Measurements from ENCODE around the gene EXOSC2. TPM values are rescaled to one million over a fixed set of nuclear protein-coding genes. Genes with fewer than 3 reads are reported as not detected.
A peak's percentile ranks its signal among the peaks of the same experiment; 100 is the strongest.

The EXOSC2 gene
- total and polyA plus RNA-seq, 11 donors, result 10.6 to 19.7 (median 13.1) TPM

- H3K9me3 ChIP-seq, result no peaks in the 10 kb centered on the region
- H3K36me3 ChIP-seq, result no peaks in the 10 kb centered on the region
- intact Hi-C loops (cut with DNase I), result loop anchor here in 1 of 10 donors (10.0 kb wide), 1 partner anchor 176 kb away; no protein-coding TSS in a partner anchor
- 1% methylated on average over 29 to 82 of the region's 82 CpGs for WGBS, 4 donors
- no peak for TF ChIP-seq POLR2A (IDR thresholded peaks at IDR 0.05)
- TF ChIP-seq CTCF (IDR thresholded peaks at IDR 0.05), result no peak
- no peak for DNase-seq
- peaks cover 75 to 100% (median 94%) of the 10 kb centered on the region in 9 donors for H3K27me3 ChIP-seq
- no peak for ATAC-seq
- peaks cover 2 to 66% (median 41%) of the 10 kb centered on the region in 12 donors for H3K4me1 ChIP-seq
- H3K4me3 ChIP-seq, result peak overlapping the region; percentile 13 to 53 (median 40)
- H3K27ac ChIP-seq, result no peak overlapping the region
Measured at GRCh38 chr9:130660683-130661450, 32.7 kb upstream of the EXOSC2 start.

- no peak overlapping the region for H3K27ac ChIP-seq
- WGBS, 4 donors, result 3 to 5% (median 4%) methylated on average over 15 to 47 of the region's 47 CpGs
- ATAC-seq, result peak in 1 of 4 donors; percentile 17
- TF ChIP-seq POLR2A (IDR thresholded peaks at IDR 0.05) (no peak), CTCF (IDR thresholded peaks at IDR 0.05) (no peak)
- H3K4me3 ChIP-seq, result peak overlapping the region in 8 of 12 donors; percentile 13 to 53 (median 42)
- H3K4me1 ChIP-seq, result peaks cover 2 to 73% (median 48%) of the 10 kb centered on the region in 12 donors
- peaks cover 80 to 100% (median 99%) of the 10 kb centered on the region in 9 donors for H3K27me3 ChIP-seq
- intact Hi-C loops (cut with DNase I), result loop anchor here in 1 of 10 donors (10.0 kb wide), 1 partner anchor 177 kb away; no protein-coding TSS in a partner anchor
- DNase-seq, result no peak
- no peaks in the 10 kb centered on the region for H3K9me3 ChIP-seq
- no peaks in the 10 kb centered on the region for H3K36me3 ChIP-seq
Measured at GRCh38 chr9:130661451-130662098, 32.0 kb upstream of the EXOSC2 start.

GRCh38 chr9:130662099-130662969, 31.2 kb upstream of the EXOSC2 start:
- no peak overlapping the region for H3K27ac ChIP-seq
- no peaks in the 10 kb centered on the region for H3K36me3 ChIP-seq
- TF ChIP-seq CTCF (IDR thresholded peaks at IDR 0.05), result no peak
- no peak for TF ChIP-seq POLR2A (IDR thresholded peaks at IDR 0.05)
- intact Hi-C loops (cut with DNase I), result loop anchor here in 1 of 10 donors (10.0 kb wide), 1 partner anchor 178 kb away; no protein-coding TSS in a partner anchor
- WGBS, 4 donors, result 4 to 6% (median 5%) methylated on average over 26 to 49 of the region's 49 CpGs
- ATAC-seq, result no peak
- H3K27me3 ChIP-seq, result peaks cover 86 to 100% (median 99%) of the 10 kb centered on the region in 9 donors
- DNase-seq, result no peak
- no peaks in the 10 kb centered on the region for H3K9me3 ChIP-seq
- peaks cover 2 to 75% (median 48%) of the 10 kb centered on the region in 12 donors for H3K4me1 ChIP-seq
- H3K4me3 ChIP-seq, result peak overlapping the region in 2 of 12 donors; percentile 4 to 13
